Endodermal cell (in vitro differentiated cells): ENCODE measurements around the gene KRT74. TPM values are rescaled to one million over a fixed set of nuclear protein-coding genes. Genes with fewer than 3 reads are reported as not detected.

ENCODE experiments used
- DNase-seq: peaks from one replicate; pipeline ENCODE4 v3.0.0-alpha.2; 2017
- H3K27ac ChIP-seq: 2 replicates; pipeline ENCODE4 v1.5.1; 2013; ENCODE audit warnings: mild to moderate bottlenecking, low read depth, low read length, moderate library complexity
- H3K27me3 ChIP-seq: 2 replicates; pipeline ENCODE4 v1.6.1; 2013; ENCODE audit warnings: mild to moderate bottlenecking, low read length, moderate library complexity; ENCODE audit not compliant: insufficient read depth, control insufficient read depth, poor library complexity, severe bottlenecking
- H3K36me3 ChIP-seq: 2 replicates; pipeline ENCODE4 v1.7.0; 2013; ENCODE audit warnings: mild to moderate bottlenecking, low read length, moderate library complexity; ENCODE audit not compliant: control insufficient read depth, insufficient read depth
- H3K4me1 ChIP-seq: one replicate; pipeline ENCODE4 v1.7.0; 2013; ENCODE audit warnings: low read length; ENCODE audit not compliant: control insufficient read depth, insufficient read depth
- H3K4me3 ChIP-seq: 2 replicates; pipeline ENCODE4 v1.5.1; 2013; ENCODE audit warnings: mild to moderate bottlenecking, low read length, moderate library complexity
- H3K9ac ChIP-seq: 2 replicates; pipeline ENCODE4 v1.6.1; 2013; ENCODE audit warnings: mild to moderate bottlenecking, low read length, moderate library complexity; ENCODE audit not compliant: poor library complexity, severe bottlenecking; ENCODE audit errors: extremely low read depth
- H3K9me3 ChIP-seq: 2 replicates; pipeline ENCODE4 v1.6.1; 2013; ENCODE audit warnings: mild to moderate bottlenecking, low read length, moderate library complexity; ENCODE audit not compliant: control insufficient read depth
- H3K27ac Mint-ChIP-seq: 2 replicates; pipeline ENCODE4 v1.8.0; 2020; ENCODE audit warnings: mixed read lengths
- H3K27me3 Mint-ChIP-seq: 2 replicates; pipeline ENCODE4 v1.8.0; 2021; ENCODE audit warnings: mild to moderate bottlenecking, mixed read lengths; ENCODE audit not compliant: insufficient read depth
- H3K36me3 Mint-ChIP-seq: 2 replicates; pipeline ENCODE4 v1.8.0; 2020; ENCODE audit warnings: low read depth, mixed read lengths
- H3K4me1 Mint-ChIP-seq: 2 replicates; pipeline ENCODE4 v1.8.0; 2020; ENCODE audit warnings: mixed read lengths
- H3K4me3 Mint-ChIP-seq: 2 replicates; pipeline ENCODE4 v1.8.0; 2020; ENCODE audit warnings: mild to moderate bottlenecking, moderate library complexity, mixed read lengths
- H3K9me3 Mint-ChIP-seq: 2 replicates; pipeline ENCODE4 v1.8.0; 2020; ENCODE audit warnings: mild to moderate bottlenecking, mixed read lengths
- CTCF ChIP-seq: fragments of 200-600 bp; sonication (generic); conservative IDR thresholded peaks from 2 replicates; pipeline ENCODE4 v1.5.0; 2021; ENCODE audit warnings: antibody characterized with exemption, mild to moderate bottlenecking
- WGBS, 2 experiments: methylation state at CpG; one replicate each; pipeline versions ENCODE4 v1.1.5 to v1.1.7; 2013; ENCODE audit warnings: missing lambda C conversion rate in 2 of 2, mixed read lengths in 1 of 2; ENCODE audit not compliant: insufficient coverage in 1 of 2, insufficient read length in 1 of 2; 5-methylcytosine and 5-hydroxymethylcytosine counted together
- total RNA-seq, 2 donors: library from RNA; stranded (reverse); fragmentation: NEBNext Ultra II Directional in 1 of 2; extraction: Animal tissue kit (Norgen Biotek cat#: 25700) in 1 of 2; gene quantifications; 2 replicates in 1 of 2; 3 replicates in 1 of 2; pipeline ENCODE4 v1.2.1, GENCODE V29; 2021

KRT74 gene
- total RNA-seq, 2 donors from 2014 or later, result not detected

DNA sequence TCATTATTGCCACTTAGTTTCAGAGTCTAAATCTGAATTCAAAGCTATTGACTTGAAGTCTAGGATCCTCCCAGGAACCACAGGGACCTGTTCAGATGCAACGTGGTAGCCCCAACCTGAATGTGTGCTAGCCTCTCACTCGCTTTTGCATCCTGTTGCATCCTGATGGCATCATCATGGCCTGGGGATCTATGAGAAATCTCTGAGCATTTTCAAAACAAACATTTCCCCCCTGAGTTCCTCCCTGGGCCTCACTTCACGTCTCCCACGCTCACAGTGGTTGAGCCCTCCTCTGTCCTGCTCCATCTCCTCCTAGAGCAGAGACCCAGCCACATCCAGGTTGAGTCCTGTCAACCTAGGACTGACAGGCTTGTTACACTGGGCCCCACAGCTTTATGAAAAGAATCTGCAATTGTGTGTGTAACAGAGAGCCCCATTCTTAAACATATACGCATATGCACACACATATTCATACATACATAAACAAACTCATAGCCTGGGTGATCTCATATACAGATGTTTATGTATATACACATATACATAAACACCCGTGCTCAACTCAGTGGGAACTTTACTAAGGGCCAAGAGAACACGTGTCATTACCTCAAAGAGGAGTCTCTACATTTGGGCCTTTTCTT, 33.1 kb upstream of the KRT74 start:
- Histone ChIP-seq H3K9ac (no peak overlapping the region), H3K27me3 (peaks cover 46% of the 10 kb centered on the region), H3K4me3 (no peak overlapping the region), H3K27ac (no peak overlapping the region), H3K36me3 (no peaks in the 10 kb centered on the region), H3K9me3 (no peaks in the 10 kb centered on the region), H3K4me1 (peaks cover under 1% of the 10 kb centered on the region)
- Mint-ChIP-seq H3K4me1 (peaks cover 3% of the 10 kb centered on the region), H3K36me3 (no peaks in the 10 kb centered on the region), H3K4me3 (no peak overlapping the region), H3K27me3 (peaks cover 87% of the 10 kb centered on the region), H3K27ac (no peak overlapping the region), H3K9me3 (no peaks in the 10 kb centered on the region)
- 84 to 89% methylated on average over 2 to 7 of the region's 7 CpGs for WGBS, 2 experiments
- no peak for TF ChIP-seq CTCF
- DNase-seq, result no peak

DNA sequence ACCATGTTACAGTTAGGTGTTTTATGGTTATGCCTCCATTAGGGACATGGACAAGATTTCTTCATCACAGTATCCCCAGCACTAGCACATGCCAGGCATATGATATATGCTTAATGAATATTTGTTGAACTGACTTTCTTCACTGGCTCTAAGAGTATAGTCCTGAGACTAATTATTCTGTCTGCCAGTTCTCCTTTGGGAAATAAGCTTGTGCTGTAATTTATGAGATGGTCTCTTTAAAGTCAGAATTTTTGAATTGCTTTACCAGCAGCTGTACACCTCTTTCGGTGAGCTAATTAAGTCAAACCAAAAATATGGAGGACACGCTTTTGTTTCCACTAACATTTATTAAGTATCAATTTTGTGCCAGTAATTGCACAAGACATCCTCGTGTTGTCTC, 32.5 kb upstream of the KRT74 start:
- WGBS, 2 experiments, result 72 to 77% methylated on average over 3 of the region's 3 CpGs
- H3K4me1 Mint-ChIP-seq, result peaks cover 6% of the 10 kb centered on the region
- no peaks in the 10 kb centered on the region for H3K9me3 Mint-ChIP-seq
- no peaks in the 10 kb centered on the region for H3K36me3 ChIP-seq
- H3K9ac ChIP-seq, result no peak overlapping the region
- no peaks in the 10 kb centered on the region for H3K36me3 Mint-ChIP-seq
- H3K27me3 Mint-ChIP-seq, result peaks cover 86% of the 10 kb centered on the region
- H3K9me3 ChIP-seq, result no peaks in the 10 kb centered on the region
- peaks cover 40% of the 10 kb centered on the region for H3K27me3 ChIP-seq
- no peaks in the 10 kb centered on the region for H3K4me1 ChIP-seq
- no peak overlapping the region for H3K27ac ChIP-seq
- no peak overlapping the region for H3K4me3 Mint-ChIP-seq
- no peak for DNase-seq
- no peak overlapping the region for H3K4me3 ChIP-seq
- no peak for TF ChIP-seq CTCF
- H3K27ac Mint-ChIP-seq, result no peak overlapping the region

- H3K4me1 ChIP-seq, result no peaks in the 10 kb centered on the region
- peak; percentile 13 for DNase-seq
- H3K4me3 ChIP-seq, result no peak overlapping the region
- WGBS, 2 experiments, result 88 to 100% methylated on average over 1 of the region's 1 CpG
- H3K27me3 ChIP-seq, result peaks cover 35% of the 10 kb centered on the region
- no peaks in the 10 kb centered on the region for H3K36me3 Mint-ChIP-seq
- H3K4me3 Mint-ChIP-seq, result no peak overlapping the region
- no peak overlapping the region for H3K9ac ChIP-seq
- no peaks in the 10 kb centered on the region for H3K9me3 ChIP-seq
- H3K27me3 Mint-ChIP-seq, result peaks cover 84% of the 10 kb centered on the region
- H3K9me3 Mint-ChIP-seq, result no peaks in the 10 kb centered on the region
- no peak overlapping the region for H3K27ac ChIP-seq
- no peaks in the 10 kb centered on the region for H3K36me3 ChIP-seq
- no peak for TF ChIP-seq CTCF
- no peak overlapping the region for H3K27ac Mint-ChIP-seq
- H3K4me1 Mint-ChIP-seq, result peaks cover 6% of the 10 kb centered on the region
Observed at GRCh38 chr12:52605542-52605941, 31.9 kb upstream of the KRT74 start.
